H1 (cell line): ENCODE measurements around the gene BEAN1. TPM values are rescaled to one million over a fixed set of nuclear protein-coding genes. Genes with fewer than 3 reads are reported as not detected.

ENCODE experiments used
- CTCF ChIA-PET: fragments of 300-600 bp; sonication (Branson Sonifier 250); formaldehyde crosslinking; loops from one replicate; lab custom pipeline; 2021; ENCODE audit not compliant: partially characterized antibody; lab: Charles Lee
- POLR2A ChIA-PET: fragments of 300-600 bp; sonication (Branson Sonifier 250); formaldehyde crosslinking; loops from one replicate; lab custom pipeline; 2021; ENCODE audit warnings: inconsistent platforms; ENCODE audit not compliant: partially characterized antibody; lab: Charles Lee
- DNase-seq, 2 experiments: peaks; one replicate each; pipeline versions ENCODE4 v3.0.0 to v3.0.0-alpha.2; 2010 to 2022; ENCODE audit warnings: low spot score in 2 of 2, low read depth in 1 of 2, mixed read lengths in 1 of 2
- FAIRE-seq: peaks from 2 replicates; lab custom pipeline; 2011; peaks lifted over from hg19 to GRCh38; lab: Jason Lieb, UNC
- H2AFZ ChIP-seq: 2 replicates; pipeline ENCODE4 v1.8.1; 2012; ENCODE audit warnings: low read length, inconsistent platforms
- H2AK5ac ChIP-seq: 2 replicates; pipeline ENCODE4 v1.6.1; 2013; ENCODE audit warnings: low read depth, low read length
- H2BK120ac ChIP-seq: replicated peaks from 2 replicates; pipeline ENCODE3; 2013; ENCODE audit warnings: low read depth, low read length, inconsistent platforms
- H2BK12ac ChIP-seq: 2 replicates; pipeline ENCODE4 v1.6.1; 2013; ENCODE audit warnings: low read depth, low read length
- H2BK15ac ChIP-seq: 2 replicates; pipeline ENCODE4 v1.6.1; 2013; ENCODE audit warnings: low read length
- H2BK20ac ChIP-seq: 2 replicates; pipeline ENCODE4 v1.6.1; 2013; ENCODE audit warnings: low read length
- H2BK5ac ChIP-seq: 2 replicates; pipeline ENCODE4 v1.6.1; 2013; ENCODE audit warnings: low read depth, low read length
- H3K14ac ChIP-seq: 2 replicates; pipeline ENCODE4 v1.6.1; 2013; ENCODE audit warnings: inconsistent platforms; ENCODE audit not compliant: insufficient read length
- H3K18ac ChIP-seq: 2 replicates; pipeline ENCODE4 v1.6.1; 2013; ENCODE audit warnings: low read length; ENCODE audit errors: extremely low read depth
- H3K23ac ChIP-seq: 2 replicates; pipeline ENCODE4 v1.6.1; 2013; ENCODE audit warnings: inconsistent platforms; ENCODE audit not compliant: insufficient read length
- H3K23me2 ChIP-seq: 2 replicates; pipeline ENCODE4 v1.6.1; 2013; ENCODE audit warnings: low read depth, low read length
- H3K27ac ChIP-seq: 2 replicates; pipeline ENCODE4 v1.6.1; 2011; ENCODE audit warnings: low read depth, low read length, inconsistent platforms
- H3K27me3 ChIP-seq, 4 experiments: replicated peaks in 1 of 4; 1 replicate in 1 of 4; 2 replicates in 3 of 4; pipeline versions ENCODE4 v1.6.1 to v1.8.1; 2011 to 2013; ENCODE audit warnings: low read length in 3 of 4, mild to moderate bottlenecking in 3 of 4, inconsistent platforms in 2 of 4, mixed read lengths in 2 of 4, moderate library complexity in 1 of 4; ENCODE audit not compliant: control insufficient read depth in 3 of 4, insufficient read depth in 3 of 4; ENCODE audit errors: extremely low read depth in 1 of 4
- H3K36me3 ChIP-seq, 4 experiments: 2 replicates each; pipeline versions ENCODE4 v1.6.1 to v1.8.1; 2011 to 2013; ENCODE audit warnings: mild to moderate bottlenecking in 4 of 4, low read length in 3 of 4, moderate library complexity in 2 of 4, control low read depth in 1 of 4, inconsistent platforms in 1 of 4; ENCODE audit not compliant: insufficient read depth in 4 of 4, control insufficient read depth in 2 of 4
- H3K4ac ChIP-seq: replicated peaks from 2 replicates; pipeline ENCODE3; 2013; ENCODE audit warnings: low read length, low read depth, mixed read lengths, inconsistent platforms; ENCODE audit not compliant: insufficient read length
- H3K4me1 ChIP-seq, 4 experiments: replicated peaks in 1 of 4; 1 replicate in 1 of 4; 2 replicates in 3 of 4; pipeline versions ENCODE4 v1.6.1 to v1.8.1; 2011 to 2013; ENCODE audit warnings: low read length in 3 of 4, inconsistent platforms in 2 of 4, mixed read lengths in 1 of 4; ENCODE audit not compliant: insufficient read depth in 4 of 4, control insufficient read depth in 3 of 4
- H3K4me2 ChIP-seq, 2 experiments: 2 replicates each; pipeline versions ENCODE4 v1.6.1 to v1.8.1; 2011 to 2013; ENCODE audit warnings: low read depth in 2 of 2, low read length in 2 of 2, control low read depth in 1 of 2, inconsistent platforms in 1 of 2, mild to moderate bottlenecking in 1 of 2; ENCODE audit not compliant: insufficient read depth in 1 of 2
- H3K4me3 ChIP-seq, 4 experiments: fragments of 200-600, 300-600 bp in 1 of 4; sonication (generic), shearing (Covaris generic), sonication (Bioruptor Twin) in 1 of 4; 2 replicates each; pipeline versions ENCODE4 v1.5.1 to v1.8.1; 2011 to 2016; ENCODE audit warnings: low read length in 4 of 4, low read depth in 3 of 4, control low read depth in 2 of 4, inconsistent platforms in 2 of 4, mild to moderate bottlenecking in 2 of 4, mixed read lengths in 1 of 4, moderate library complexity in 1 of 4; ENCODE audit not compliant: insufficient read depth in 2 of 4; ENCODE audit errors: extremely low read depth in 1 of 4
- H3K56ac ChIP-seq: replicated peaks from 2 replicates; pipeline ENCODE3; 2013; ENCODE audit warnings: low read depth, mild to moderate bottlenecking, mixed read lengths, low read length, inconsistent platforms; ENCODE audit not compliant: insufficient read length
- H3K79me1 ChIP-seq: 2 replicates; pipeline ENCODE4 v1.6.1; 2013; ENCODE audit warnings: low read depth, low read length, control low read depth
- H3K79me2 ChIP-seq, 2 experiments: 2 replicates each; pipeline versions ENCODE4 v1.6.1 to v1.8.1; 2012 to 2013; ENCODE audit warnings: low read length in 2 of 2, mild to moderate bottlenecking in 2 of 2, inconsistent platforms in 1 of 2; ENCODE audit not compliant: insufficient read depth in 2 of 2, control insufficient read depth in 1 of 2
- H3K9ac ChIP-seq, 4 experiments: replicated peaks in 1 of 4; 1 replicate in 1 of 4; 2 replicates in 3 of 4; pipeline versions ENCODE4 v1.6.1 to v1.8.1; 2011 to 2013; ENCODE audit warnings: low read depth in 3 of 4, low read length in 3 of 4, control low read depth in 2 of 4, mild to moderate bottlenecking in 2 of 4, moderate library complexity in 2 of 4, inconsistent platforms in 1 of 4; ENCODE audit errors: extremely low read depth in 1 of 4
- H3K9me3 ChIP-seq, 2 experiments: 2 replicates each; pipeline versions ENCODE4 v1.6.1 to v1.8.1; 2012 to 2013; ENCODE audit warnings: mild to moderate bottlenecking in 2 of 2, moderate library complexity in 2 of 2, control low read depth in 1 of 2, inconsistent platforms in 1 of 2, low read depth in 1 of 2, low read length in 1 of 2, mixed read lengths in 1 of 2; ENCODE audit not compliant: insufficient read depth in 2 of 2
- H4K20me1 ChIP-seq, 2 experiments: replicated peaks in 1 of 2; 2 replicates each; pipeline versions ENCODE3 to v1.8.1; 2011 to 2013; ENCODE audit warnings: inconsistent platforms in 2 of 2, low read length in 2 of 2, mild to moderate bottlenecking in 1 of 2; ENCODE audit not compliant: insufficient read depth in 2 of 2, control insufficient read depth in 1 of 2
- H4K5ac ChIP-seq: 2 replicates; pipeline ENCODE4 v1.6.1; 2013; ENCODE audit warnings: low read length, low read depth, mixed read lengths, inconsistent platforms; ENCODE audit not compliant: insufficient read length
- H4K8ac ChIP-seq: 2 replicates; pipeline ENCODE4 v1.8.0; 2013; ENCODE audit warnings: mild to moderate bottlenecking, moderate library complexity, low read length, inconsistent platforms; ENCODE audit not compliant: insufficient read depth; ENCODE audit errors: extremely low read depth
- H4K91ac ChIP-seq: replicated peaks from 2 replicates; pipeline ENCODE3; 2013; ENCODE audit warnings: low read length, mixed read lengths, inconsistent platforms; ENCODE audit not compliant: insufficient read length
- CHD2 ChIP-seq: IDR thresholded peaks from 2 replicates; pipeline ENCODE4 v1.6.1; 2012; ENCODE audit warnings: low read length, improper control_type of control experiment
- CREB1 ChIP-seq: IDR thresholded peaks from 2 replicates; pipeline ENCODE4 v1.6.1; 2012; ENCODE audit warnings: inconsistent platforms
- GTF2F1 ChIP-seq: IDR thresholded peaks from 2 replicates; pipeline ENCODE4 v1.6.1; 2012; ENCODE audit warnings: low read depth, low read length, improper control_type of control experiment, borderline replicate concordance
- JUND ChIP-seq: IDR thresholded peaks from 2 replicates; pipeline ENCODE4 v1.6.1; 2011; ENCODE audit warnings: mild to moderate bottlenecking, improper control_type of control experiment, low read length
- KDM1A ChIP-seq: fragments of 200-600, 300-600 bp; sonication (generic); IDR thresholded peaks from 2 replicates; pipeline ENCODE4 v1.7.1; 2016; ENCODE audit warnings: mild to moderate bottlenecking, low read length, borderline replicate concordance
- MAFK ChIP-seq: IDR thresholded peaks from 2 replicates; pipeline ENCODE4 v1.6.1; 2012; ENCODE audit warnings: low read depth, mild to moderate bottlenecking, improper control_type of control experiment, low read length
- NANOG ChIP-seq: IDR thresholded peaks from 2 replicates; pipeline ENCODE4 v1.6.1; 2011; ENCODE audit warnings: low read length, low read depth, mild to moderate bottlenecking, inconsistent platforms; ENCODE audit not compliant: insufficient read depth, poor library complexity, severe bottlenecking
- POLR2A ChIP-seq, 2 experiments: IDR thresholded peaks; 1 replicate in 1 of 2; 2 replicates in 1 of 2; pipeline ENCODE4 v1.6.1; 2011; ENCODE audit warnings: low read depth in 2 of 2, low read length in 2 of 2, mild to moderate bottlenecking in 2 of 2; ENCODE audit errors: control extremely low read depth in 1 of 2
- RBBP5 ChIP-seq: IDR thresholded peaks from 2 replicates; pipeline ENCODE4 v1.7.1; 2012; ENCODE audit warnings: low read depth, mild to moderate bottlenecking, inconsistent platforms, low read length, moderate library complexity, borderline replicate concordance
- RXRA ChIP-seq: IDR thresholded peaks from 2 replicates; pipeline ENCODE4 v1.6.1; 2011; ENCODE audit warnings: low read depth, mild to moderate bottlenecking, low read length, moderate library complexity; ENCODE audit not compliant: insufficient read depth
- SIRT6 ChIP-seq: IDR thresholded peaks from one replicate; pipeline ENCODE4 v1.7.1; 2012; ENCODE audit warnings: low read length, inconsistent platforms
- SIX5 ChIP-seq: IDR thresholded peaks from 2 replicates; pipeline ENCODE4 v1.6.1; 2011; ENCODE audit warnings: mild to moderate bottlenecking, low read depth, low read length
- SP2 ChIP-seq: IDR thresholded peaks from 2 replicates; pipeline ENCODE4 v1.6.1; 2012; ENCODE audit warnings: mild to moderate bottlenecking, low read length, inconsistent platforms
- SP4 ChIP-seq: IDR thresholded peaks from 2 replicates; pipeline ENCODE4 v1.6.1; 2012; ENCODE audit warnings: low read length, inconsistent platforms
- WGBS, 2 experiments: shearing (Covaris generic) in 1 of 2; methylation state at CpG; one replicate each; pipeline versions ENCODE4 v1.1.6 to v1.1.7; 2013 to 2015; ENCODE audit warnings: low lambda C conversion rate in 2 of 2, mixed read lengths in 2 of 2, inconsistent platforms in 1 of 2, low coverage in 1 of 2, missing lambda C conversion rate in 1 of 2; ENCODE audit not compliant: insufficient replicate concordance in 2 of 2, insufficient coverage in 1 of 2, insufficient read length in 1 of 2; ENCODE audit errors: extremely low coverage in 1 of 2, missing lambda C conversion rate in 1 of 2; 5-methylcytosine and 5-hydroxymethylcytosine counted together
- polyA plus RNA-seq, 7 experiments: library from polyadenylated mRNA; depleted of rRNA in 3 of 7; stranded (reverse) in 5 of 7; unstranded in 2 of 7; fragments of >200 nt in 5 of 7; fragments of 200-250 nt in 2 of 7; gene quantifications; 1 replicate in 5 of 7; 2 replicates in 1 of 7; 4 replicates in 1 of 7; pipeline versions ENCODE4 v1.2.1 to v1.2.3, GENCODE V29; 2011 to 2013; ENCODE audit warnings: missing spikeins in 2 of 7, mixed read lengths in 2 of 7
- total RNA-seq: library from RNA; stranded (reverse); fragmentation: NEBNext Ultra II Directional; extraction: Animal tissue kit (Norgen Biotek cat#: 25700); gene quantifications from 2 replicates; pipeline ENCODE4 v1.2.1, GENCODE V29; 2021

Gene BEAN1
- total and polyA plus RNA-seq, 2 of the 8 experiments (the other 6 are each of a cell fraction or from before 2014, with no cell fraction given): 0.08 TPM; not detected in 1

DNA sequence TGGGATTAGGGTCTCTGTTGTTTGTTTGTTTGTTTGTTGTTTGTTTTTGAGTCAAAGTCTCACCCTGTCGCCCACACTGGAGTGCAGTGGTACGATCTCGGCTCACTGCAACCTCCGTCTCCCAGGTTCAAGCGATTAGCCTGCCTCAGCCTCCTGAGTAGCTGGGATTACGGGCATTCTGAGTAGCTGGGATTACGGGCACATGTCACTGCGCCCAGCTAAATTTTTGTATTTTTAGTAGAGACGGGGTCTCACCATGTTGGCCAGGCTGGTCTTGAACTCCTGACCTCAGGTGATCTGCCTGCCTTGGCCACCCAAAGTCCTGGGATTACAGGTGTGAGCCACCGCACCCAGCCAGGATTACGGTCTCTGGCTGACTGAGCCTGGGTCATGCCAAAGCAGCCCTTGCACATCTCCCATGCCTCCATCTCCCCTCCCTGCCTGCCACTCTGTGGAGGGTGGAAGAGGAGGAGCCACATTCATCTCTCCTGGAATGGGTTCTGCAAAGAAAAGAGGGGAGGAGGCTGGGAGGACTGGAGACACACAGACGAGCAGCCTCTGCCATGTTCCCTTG lies 59.2 kb downstream of the BEAN1 start:
- CTCF ChIA-PET: interaction anchor here (0.7 to 2.1 kb wide), 10 partner anchors 9 to 144 kb away, joined by 3 to 13 read pairs (median 4); no protein-coding TSS in a partner anchor

More for the DNA sequence above, 59.2 kb downstream of the BEAN1 start:
- no peak for TF ChIP-seq POLR2A (IDR thresholded peaks at IDR 0.05; ENCODE audit: control extremely low read depth in 1 of 2, low read depth in 2 of 2, low read length in 2 of 2)
- no peak for TF ChIP-seq CREB1
- TF ChIP-seq JUND: no peak
- no peak for TF ChIP-seq NANOG
- TF ChIP-seq GTF2F1: no peak
- no peak for TF ChIP-seq RBBP5
- TF ChIP-seq CHD2: no peak
- no peak for TF ChIP-seq SIRT6
- TF ChIP-seq MAFK: no peak
- no peak for TF ChIP-seq RXRA
- TF ChIP-seq SP4: no peak
- no peak for TF ChIP-seq SP2
- TF ChIP-seq SIX5: no peak
- TF ChIP-seq KDM1A: no peak
- POLR2A ChIA-PET: no interaction called here
- no peak overlapping the region for H4K8ac ChIP-seq
- DNase-seq: no peak
- H2BK120ac ChIP-seq: no peak overlapping the region
- no peak overlapping the region for H2AK5ac ChIP-seq
- no peaks in the 10 kb centered on the region; the same call in 1 of the 2 replicates for H3K23me2 ChIP-seq
- no peak overlapping the region for H3K18ac ChIP-seq
- no peak overlapping the region for H4K5ac ChIP-seq
- WGBS, 2 experiments: 93% methylated on average over 12 of the region's 12 CpGs; no CpG with 5 or more reads in 1 of the 2 experiments
- no peak overlapping the region for H3K27ac ChIP-seq
- H2BK20ac ChIP-seq: no peak overlapping the region
- no peaks in the 10 kb centered on the region; a peak in 1 of 8 replicates for H3K36me3 ChIP-seq
- no peak overlapping the region for H3K4me2 ChIP-seq
- peaks cover 0 to 3% of the 10 kb centered on the region in 2 experiments; a peak in 1 of 4 replicates for H3K9me3 ChIP-seq
- H3K79me1 ChIP-seq: no peaks in the 10 kb centered on the region
- H3K9ac ChIP-seq: no peak overlapping the region
- peaks cover 0 to 4% (median 2%) of the 10 kb centered on the region in 4 experiments; a peak in 3 of 7 replicates for H3K4me1 ChIP-seq
- H4K91ac ChIP-seq: no peak overlapping the region
- no peak overlapping the region for H3K23ac ChIP-seq
- 0 out of 2 replicates have a peak overlapping the region, but pooled peaks have one; percentile 19 for H2BK5ac ChIP-seq
- no peak overlapping the region for H3K4ac ChIP-seq
- no peak overlapping the region for H2AFZ ChIP-seq
- no peak overlapping the region for H3K4me3 ChIP-seq
- H3K56ac ChIP-seq: no peak overlapping the region
- FAIRE-seq: no peak
- H3K27me3 ChIP-seq: no peaks in the 10 kb centered on the region; a peak in 1 of 7 replicates
- H3K79me2 ChIP-seq: no peaks in the 10 kb centered on the region
- H4K20me1 ChIP-seq: no peaks in the 10 kb centered on the region
- H2BK15ac ChIP-seq: no peak overlapping the region
- no peak overlapping the region for H3K14ac ChIP-seq
- H2BK12ac ChIP-seq: no peak overlapping the region
